ENCODE data around the gene XPA.
"Not testable (repeated sequence)": the region's sequence is repeated elsewhere in the genome, so short reads cannot be mapped to it uniquely, and the experiment has no call there.

Gene XPA

GRCh38 chr9:97703437-97704344, 6.6 kb upstream of the XPA start:
- DNase-seq (ENCODE audit: low read depth in 2 of 2), result no peak

DNA sequence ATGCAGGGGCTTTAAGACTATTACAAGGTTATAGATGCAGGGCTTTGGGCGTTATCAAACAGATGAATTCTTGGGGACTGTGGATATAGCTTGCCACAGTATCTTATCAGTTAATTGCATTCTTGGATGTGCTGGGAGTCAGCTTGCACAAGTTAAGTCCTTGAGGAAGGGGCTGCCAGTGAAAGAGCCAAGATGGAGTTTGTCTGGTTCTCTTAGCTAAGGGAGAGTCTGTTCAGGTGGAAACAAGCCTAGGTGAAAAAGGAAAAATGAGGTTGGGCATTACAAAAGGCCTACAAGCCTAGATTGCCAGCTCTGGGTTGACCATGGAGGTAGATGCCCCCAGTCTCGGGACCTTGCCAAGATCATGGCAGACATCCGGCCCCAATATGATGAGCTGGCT, 2.7 kb upstream of the XPA start:
- DNase-seq (ENCODE audit: low read depth in 2 of 2), result not testable (repeated sequence)

DNA sequence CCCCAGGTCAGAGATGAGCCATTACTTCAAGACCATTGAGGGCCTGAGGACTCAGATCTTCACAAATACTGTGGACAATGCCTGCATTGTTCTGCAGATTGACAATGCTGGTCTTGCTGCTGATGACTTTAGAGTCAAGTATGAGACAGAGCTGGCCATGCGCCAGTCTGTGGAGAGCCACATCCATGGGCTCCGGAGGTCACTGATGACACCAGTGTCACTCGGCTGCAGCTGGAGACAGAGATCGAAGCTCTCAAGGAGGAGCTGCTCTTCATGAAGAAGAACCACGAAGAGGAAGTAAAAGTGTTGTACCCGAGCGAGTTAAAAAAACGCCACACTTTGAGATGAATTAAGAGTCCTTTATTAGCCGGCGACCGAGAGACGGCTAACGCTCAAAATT, 2.1 kb upstream of the XPA start:
- DNase-seq (ENCODE audit: low read depth in 2 of 2), result not testable (repeated sequence)

GRCh38 chr9:97698865-97699264, 1.7 kb upstream of the XPA start:
- no peak for DNase-seq (ENCODE audit: low read depth in 2 of 2)

DNA sequence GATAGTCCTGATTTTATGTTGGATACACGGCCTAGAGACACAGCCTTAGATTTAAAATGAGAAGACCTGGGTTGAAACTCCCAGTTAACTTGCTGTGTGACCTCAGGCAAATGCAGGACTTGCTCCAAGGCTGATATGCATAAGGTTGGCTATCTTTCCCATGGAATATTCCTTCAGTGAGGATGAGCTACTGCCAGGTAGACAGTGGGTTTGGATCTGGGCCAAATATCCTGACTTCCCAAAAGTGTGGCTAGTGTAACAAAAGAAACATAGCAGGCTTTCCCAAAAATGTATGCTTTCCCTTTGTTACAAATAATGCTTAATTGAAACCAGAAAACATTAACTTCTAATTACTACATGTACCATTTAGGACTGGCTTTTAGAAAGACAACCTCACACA, 697 bp upstream of the XPA start:
- DNase-seq (ENCODE audit: low read depth in 2 of 2), result no peak

- no peak for DNase-seq (ENCODE audit: low read depth in 2 of 2)
Observed at GRCh38 chr9:97695995-97696802, 941 bp downstream of the XPA start.

GRCh38 chr9:97695390-97695789, 1.8 kb downstream of the XPA start:
- no peak for DNase-seq (ENCODE audit: low read depth in 2 of 2)

DNA sequence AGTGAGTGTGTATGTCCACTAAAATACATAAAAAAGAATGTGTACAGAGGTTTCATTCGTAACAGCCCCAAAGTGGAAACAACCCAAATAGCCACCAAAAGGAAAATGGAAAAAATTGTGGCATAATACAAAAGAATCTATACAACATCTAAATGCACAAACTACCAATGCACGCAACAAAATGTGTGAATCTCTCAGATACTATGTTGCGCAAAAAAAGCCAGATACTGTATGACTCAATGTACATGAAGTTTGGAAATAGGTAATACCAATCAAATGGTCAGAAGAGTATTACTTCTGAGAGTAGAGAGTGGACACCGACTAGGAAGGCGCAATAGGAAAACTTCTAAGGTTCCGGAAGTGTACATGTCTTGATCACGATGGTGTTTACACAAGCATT, 2.4 kb downstream of the XPA start:
- no peak for DNase-seq (ENCODE audit: low read depth in 2 of 2)

DNA sequence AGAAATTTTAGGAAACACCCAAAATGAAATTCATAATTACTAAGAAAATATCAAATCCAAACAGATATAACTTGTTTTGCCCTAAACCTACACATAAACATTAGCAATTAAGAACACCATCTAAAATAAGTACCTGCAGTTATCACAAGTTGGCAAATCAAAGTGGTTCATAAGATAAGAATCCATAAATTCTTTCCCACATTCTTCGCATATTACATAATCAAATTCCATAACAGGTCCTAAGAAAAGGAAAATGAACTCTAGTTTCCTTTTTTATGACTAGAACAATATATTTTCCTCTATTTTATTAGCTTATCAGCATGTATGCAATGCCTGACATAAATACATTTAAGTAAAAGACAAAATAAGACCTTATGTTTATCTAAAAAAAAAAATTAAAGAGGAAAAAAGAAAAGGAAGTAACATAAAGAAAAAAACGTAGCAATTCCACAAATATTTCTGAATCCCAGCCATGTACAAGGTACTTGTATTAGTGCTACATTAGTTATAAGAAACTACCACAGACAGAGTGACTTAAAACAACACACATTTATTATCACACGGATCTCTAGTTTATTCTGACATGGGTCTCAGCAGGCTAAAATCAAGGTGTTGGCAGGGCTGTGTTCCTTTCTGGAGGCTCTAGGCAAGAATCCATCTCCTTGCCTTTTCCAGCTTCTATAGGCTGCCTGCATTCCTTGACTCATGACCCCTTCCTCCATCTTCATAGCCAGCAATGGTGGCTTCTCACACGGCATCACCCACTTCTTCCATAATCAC, 7.5 kb downstream of the XPA start:
- no peak for DNase-seq (ENCODE audit: low read depth in 2 of 2)

DNA sequence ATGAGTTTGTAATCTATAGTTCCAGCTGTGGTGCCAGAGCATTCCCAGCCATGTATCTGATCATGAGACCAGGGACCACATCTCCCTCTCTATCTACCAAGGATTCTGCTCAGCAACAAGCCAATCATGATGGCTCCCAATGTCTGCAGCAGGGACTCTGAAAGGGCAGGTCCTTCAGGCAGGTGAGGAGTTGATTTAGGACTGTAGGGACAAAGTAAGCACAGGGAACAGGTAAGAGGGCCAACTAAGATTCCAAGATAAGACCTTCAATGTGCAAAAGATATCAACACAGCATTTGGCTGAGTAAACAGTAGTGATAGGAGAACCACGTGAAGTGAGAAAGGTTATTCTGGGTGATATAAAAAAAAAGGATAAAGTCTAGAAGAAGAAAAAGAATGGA, 8.5 kb downstream of the XPA start:
- no peak for DNase-seq (ENCODE audit: low read depth in 2 of 2)

DNA sequence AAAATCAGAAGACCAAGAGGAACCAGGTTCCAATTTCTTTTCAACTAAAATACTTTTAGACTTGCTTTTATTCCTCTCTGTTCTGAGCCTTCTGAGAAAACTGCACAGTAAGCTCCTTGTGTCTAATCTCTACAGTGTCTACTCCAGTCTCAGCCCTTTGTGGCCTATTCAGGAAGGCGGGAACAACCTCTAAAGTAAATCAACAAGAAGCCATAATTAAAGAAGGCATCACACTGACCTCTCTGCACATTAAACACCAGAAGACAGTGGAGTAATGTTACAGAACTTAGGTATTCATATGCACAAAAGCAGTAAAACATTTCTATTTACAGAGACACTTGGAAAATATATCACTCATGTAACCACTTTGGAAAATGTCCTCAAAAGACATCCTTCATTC, 14.9 kb downstream of the XPA start:
- no peak for DNase-seq (ENCODE audit: low read depth in 2 of 2)

DNA sequence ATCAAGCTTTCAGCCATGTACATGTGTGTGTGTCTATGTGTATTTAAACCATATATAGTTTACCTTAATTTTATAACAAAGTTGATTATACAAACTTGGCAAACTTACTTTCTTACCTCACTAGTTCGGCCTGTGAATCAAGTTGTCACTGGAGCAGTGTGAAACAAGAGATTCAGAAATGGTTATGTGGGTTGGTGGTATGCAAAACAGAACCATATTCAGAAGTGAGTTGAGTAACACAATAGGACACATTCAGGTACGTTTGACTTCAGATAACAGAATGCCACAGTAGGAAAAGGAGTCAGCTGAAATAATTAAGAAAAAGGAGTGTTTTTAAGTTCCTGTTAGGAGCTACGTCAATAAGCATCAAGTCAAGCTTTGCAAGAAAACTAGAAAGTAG, 21.5 kb downstream of the XPA start:
- no peak for DNase-seq (ENCODE audit: low read depth in 2 of 2)

DNA sequence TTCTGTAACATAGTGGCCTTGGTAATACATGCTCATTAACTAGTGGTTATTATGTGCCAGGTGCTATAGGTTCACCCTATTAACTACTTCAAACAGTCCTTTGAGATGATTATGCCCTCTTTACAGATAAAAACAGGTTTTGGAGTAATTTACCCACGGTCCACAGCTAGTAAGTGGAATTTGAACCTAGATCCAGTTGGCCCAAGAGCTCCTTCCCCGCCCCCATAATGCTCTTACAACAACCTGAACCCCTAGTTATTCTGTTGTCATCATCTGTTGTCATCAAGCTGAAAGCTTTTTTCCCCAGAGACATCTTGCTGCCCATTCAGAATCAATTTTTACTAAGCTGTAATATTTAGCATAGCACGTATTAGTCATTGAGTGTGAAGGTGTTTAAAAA, 23.2 kb downstream of the XPA start:
- no peak for DNase-seq (ENCODE audit: low read depth in 2 of 2)

DNA sequence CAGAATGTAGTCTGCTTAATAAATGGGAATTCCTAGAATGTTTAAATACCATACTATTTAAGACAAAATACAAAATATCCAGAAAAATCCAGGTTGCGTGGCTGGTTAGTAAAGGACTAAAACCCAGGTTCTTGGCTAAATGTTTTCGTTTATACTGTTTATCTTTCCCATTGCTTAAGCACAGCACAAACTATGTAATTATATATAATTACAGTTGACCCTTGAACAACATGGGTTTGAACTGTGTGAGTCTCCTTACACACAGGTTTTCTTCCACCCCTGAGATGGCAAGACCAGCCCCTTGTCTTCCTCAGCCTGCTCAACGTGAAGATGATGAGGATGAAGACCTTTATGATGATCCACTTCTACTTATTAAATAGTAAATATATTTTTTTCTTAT, 24.7 kb downstream of the XPA start:
- DNase-seq (ENCODE audit: low read depth in 2 of 2), result no peak

GRCh38 chr9:97670586-97670985, 26.6 kb downstream of the XPA start:
- DNase-seq (ENCODE audit: low read depth in 2 of 2), result no peak

DNA sequence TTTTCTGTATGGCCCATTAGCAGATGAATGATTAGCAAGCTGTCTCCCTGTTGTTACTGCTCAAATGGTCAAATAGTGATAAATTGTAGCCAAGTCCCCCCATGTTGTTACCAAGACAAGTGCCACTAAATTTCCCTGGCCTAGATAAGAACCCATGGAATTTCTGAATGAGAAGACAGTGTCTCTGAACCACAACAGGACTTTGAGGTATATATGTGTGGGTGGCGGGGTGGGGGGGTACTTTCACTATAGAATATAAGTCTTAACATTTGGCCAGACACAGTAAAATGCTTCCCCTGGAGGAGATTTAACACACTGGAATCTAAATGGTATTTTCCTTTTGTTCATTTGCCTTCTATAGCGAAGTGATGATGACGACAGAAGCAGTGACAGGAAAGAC, 28.7 kb downstream of the XPA start:
- DNase-seq (ENCODE audit: low read depth in 2 of 2), result no peak

GRCh38 chr9:97666907-97667686, 30.0 kb downstream of the XPA start:
- DNase-seq (ENCODE audit: low read depth in 2 of 2), result no peak

DNA sequence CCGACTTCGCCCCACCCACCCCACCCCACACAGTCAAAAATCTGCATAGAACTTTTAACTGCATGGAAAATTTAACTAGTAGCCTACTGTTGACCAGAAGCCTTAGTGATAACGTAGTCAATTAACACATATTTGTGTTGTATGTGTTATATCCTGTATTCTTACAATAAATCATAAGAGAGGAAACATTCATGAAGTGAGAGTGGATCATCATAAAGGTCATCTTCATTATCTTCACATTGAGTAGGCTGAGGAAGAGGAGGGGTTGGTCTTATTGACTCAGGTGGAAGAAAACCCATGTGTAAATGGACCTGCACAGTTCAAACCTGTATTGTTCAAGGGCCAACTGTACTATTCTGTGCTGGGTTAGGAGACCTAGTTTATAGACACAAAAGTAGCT, 31.4 kb downstream of the XPA start:
- no peak for DNase-seq (ENCODE audit: low read depth in 2 of 2)

DNA sequence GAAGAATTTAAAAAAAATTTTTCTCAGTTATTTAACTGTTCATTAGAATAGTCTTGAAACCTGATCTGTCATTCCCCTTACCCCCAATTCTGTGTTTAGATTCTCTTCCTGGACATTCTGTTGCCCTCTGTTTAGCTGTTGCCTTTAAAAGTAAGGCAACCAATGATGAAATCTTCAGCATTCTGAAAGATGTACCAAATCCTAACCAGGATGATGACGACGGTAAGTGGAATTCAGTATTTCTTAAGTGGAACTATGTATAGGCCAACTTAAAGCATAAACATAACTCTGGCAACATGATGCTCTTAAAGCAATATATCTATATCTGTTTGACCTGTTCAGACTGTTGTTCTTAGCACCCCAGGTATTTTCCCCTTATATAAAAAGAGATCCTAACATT, 36.3 kb downstream of the XPA start:
- no peak for DNase-seq (ENCODE audit: low read depth in 2 of 2)

DNA sequence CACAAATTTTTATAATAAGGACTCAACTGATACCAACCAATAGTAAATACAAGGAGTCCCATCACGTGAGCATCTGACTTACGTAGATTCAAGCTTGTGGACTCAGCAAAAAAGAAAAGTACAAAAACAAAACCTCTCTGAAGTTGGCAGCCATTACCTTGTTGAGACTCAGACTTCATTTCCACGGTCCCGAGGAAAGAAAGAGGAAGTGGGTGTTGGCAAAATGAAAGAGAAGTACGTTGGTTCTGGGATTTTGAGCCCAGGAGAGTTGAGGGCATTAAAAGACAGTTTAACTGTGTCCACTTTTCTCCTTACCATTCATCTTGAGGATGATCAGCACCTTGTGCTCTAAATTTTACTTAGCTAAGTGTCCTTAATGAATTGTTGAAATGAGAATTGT, 36.8 kb downstream of the XPA start:
- DNase-seq (ENCODE audit: low read depth in 2 of 2), result no peak

GRCh38 chr9:97659771-97660170, 37.4 kb downstream of the XPA start:
- no peak for DNase-seq (ENCODE audit: low read depth in 2 of 2)

- no peak for DNase-seq (ENCODE audit: low read depth in 2 of 2)
Observed at GRCh38 chr9:97658707-97659106, 38.4 kb downstream of the XPA start.
